LoVo (cell line): ENCODE results near the gene APBA1.

Experiments
- DNase-seq: peaks from one replicate; pipeline ENCODE4 v3.0.0-alpha.2; 2016; ENCODE audit warnings: low spot score

Gene APBA1

GRCh38 chr9:69657269-69657668 lies 14.9 kb downstream of the APBA1 start:
- DNase-seq, result no peak

- DNase-seq, result no peak
Observed at GRCh38 chr9:69655065-69655464, 17.1 kb downstream of the APBA1 start.

- DNase-seq, result no peak
Observed at GRCh38 chr9:69653261-69653660, 18.9 kb downstream of the APBA1 start.

- no peak for DNase-seq
Observed at GRCh38 chr9:69649566-69650250, 22.5 kb downstream of the APBA1 start.

GRCh38 chr9:69647804-69648203 lies 24.4 kb downstream of the APBA1 start:
- no peak for DNase-seq

- no peak for DNase-seq
Observed at GRCh38 chr9:69646810-69647209, 25.4 kb downstream of the APBA1 start.

- peak; percentile 31 for DNase-seq
Observed at GRCh38 chr9:69645488-69645887, 26.7 kb downstream of the APBA1 start.

- no peak for DNase-seq
Observed at GRCh38 chr9:69643098-69643497, 29.1 kb downstream of the APBA1 start.

- no peak for DNase-seq
Observed at GRCh38 chr9:69637817-69638200, 34.4 kb downstream of the APBA1 start.

GRCh38 chr9:69637193-69637816 lies 34.9 kb downstream of the APBA1 start:
- DNase-seq, result no peak

- DNase-seq, result no peak
Observed at GRCh38 chr9:69633716-69634115, 38.5 kb downstream of the APBA1 start.

- no peak for DNase-seq
Observed at GRCh38 chr9:69632768-69633167, 39.4 kb downstream of the APBA1 start.

GRCh38 chr9:69627281-69627680 lies 44.9 kb downstream of the APBA1 start:
- no peak for DNase-seq

GRCh38 chr9:69623276-69623675 lies 48.9 kb downstream of the APBA1 start:
- no peak for DNase-seq

- no peak for DNase-seq
Observed at GRCh38 chr9:69622676-69623075, 49.5 kb downstream of the APBA1 start.

- no peak for DNase-seq
Observed at GRCh38 chr9:69621730-69622460, 50.3 kb downstream of the APBA1 start.

- no peak for DNase-seq
Observed at GRCh38 chr9:69620731-69621130, 51.4 kb downstream of the APBA1 start.

GRCh38 chr9:69619233-69619632 lies 52.9 kb downstream of the APBA1 start:
- DNase-seq, result no peak

GRCh38 chr9:69617006-69617405 lies 55.2 kb downstream of the APBA1 start:
- DNase-seq, result no peak

GRCh38 chr9:69615880-69616279 lies 56.3 kb downstream of the APBA1 start:
- no peak for DNase-seq

- DNase-seq, result no peak
Observed at GRCh38 chr9:69611221-69611620, 61.0 kb downstream of the APBA1 start.

- no peak for DNase-seq
Observed at GRCh38 chr9:69609156-69609555, 63.0 kb downstream of the APBA1 start.

GRCh38 chr9:69606089-69606488 lies 66.1 kb downstream of the APBA1 start:
- DNase-seq, result no peak
